A549 (cell line): ENCODE measurements around the gene NT5C. TPM values are rescaled to one million over a fixed set of nuclear protein-coding genes. Genes with fewer than 3 reads are reported as not detected.
A peak's percentile ranks its signal among the peaks of the same experiment; 100 is the strongest.

Source experiments
- ATAC-seq, 2 experiments: fragments of 200-7000 bp in 1 of 2; fragments of >200 bp in 1 of 2; cut with Nextera tagmentation in 1 of 2; cut with Tn5 transposase in 1 of 2; 3 replicates each; pipeline versions ENCODE4 v1.8.0 to v1.9.1; 2018 to 2020; ENCODE audit warnings: mild to moderate bottlenecking in 1 of 2, moderate library complexity in 1 of 2
- CTCF ChIA-PET: fragments of 300-600 bp; sonication (Branson Sonifier 250); formaldehyde crosslinking; extraction: SDS; loops from one replicate; lab custom pipeline; 2021; ENCODE audit warnings: antibody characterized with exemption, inconsistent platforms; lab: Yijun Ruan, JAX
- POLR2A ChIA-PET: fragments of 350-600 bp; formaldehyde crosslinking; extraction: SDS; loops from one replicate; lab custom pipeline; 2021; ENCODE audit warnings: antibody characterized with exemption, inconsistent platforms; lab: Yijun Ruan, JAX
- DNase-seq, 2 experiments: peaks; one replicate each; pipeline versions ENCODE4 v3.0.0 to v3.0.0-alpha.2; 2011 to 2016; ENCODE audit warnings: low read depth in 1 of 2, low spot score in 1 of 2
- FAIRE-seq: peaks from 2 replicates; lab custom pipeline; 2011; peaks lifted over from hg19 to GRCh38; lab: Jason Lieb, UNC
- H3K27ac ChIP-seq, 2 experiments: fragments of >200 bp; sonication (Bioruptor Twin); formaldehyde crosslinking; 3 replicates each; pipeline ENCODE4 v1.5.1; 2016 to 2017
- H3K4me1 ChIP-seq: fragments of >200 bp; sonication (Bioruptor Twin); formaldehyde crosslinking; 3 replicates; pipeline ENCODE4 v1.6.1; 2016
- H3K4me2 ChIP-seq: fragments of >200 bp; sonication (Bioruptor Twin); formaldehyde crosslinking; 3 replicates; pipeline ENCODE4 v1.6.1; 2016
- H3K4me3 ChIP-seq: fragments of >200 bp; sonication (Bioruptor Twin); formaldehyde crosslinking; 3 replicates; pipeline ENCODE4 v1.5.1; 2016
- H3K9me3 ChIP-seq: fragments of >200 bp; sonication (Bioruptor Twin); formaldehyde crosslinking; 3 replicates; pipeline ENCODE4 v1.6.1; 2016
- CBX2 ChIP-seq: fragments of 200-600 bp; sonication (generic); IDR thresholded peaks from 2 replicates; pipeline ENCODE4 v1.6.1; 2016; ENCODE audit warnings: low read depth, mild to moderate bottlenecking, borderline replicate concordance
- CHD2 ChIP-seq: fragments of 150-350 bp; IDR thresholded peaks from 2 replicates; pipeline ENCODE4 v1.6.1; 2014; ENCODE audit warnings: low read length; ENCODE audit not compliant: partially characterized antibody
- EHF ChIP-seq: fragments of 250-450 bp; sonication (Bioruptor Pico); IDR thresholded peaks from 2 replicates; pipeline ENCODE4 v1.5.0; 2020; ENCODE audit warnings: mild to moderate bottlenecking
- ESRRA ChIP-seq: fragments of 150-350 bp; IDR thresholded peaks from 2 replicates; pipeline ENCODE4 v1.6.1; 2014; ENCODE audit warnings: mild to moderate bottlenecking, low read length, borderline replicate concordance
- FOSL2 ChIP-seq, 2 experiments: fragments of 450-650 bp in 1 of 2; fragments of >200 bp in 1 of 2; sonication (Bioruptor Twin) in 1 of 2; formaldehyde crosslinking; IDR thresholded peaks; 2 replicates each; pipeline versions ENCODE4 v1.5.0 to v1.6.1; 2016 to 2020; ENCODE audit warnings: mild to moderate bottlenecking in 1 of 2, moderate library complexity in 1 of 2
- HOXA7 ChIP-seq: fragments of 250-450 bp; sonication (Bioruptor Pico); IDR thresholded peaks from 2 replicates; pipeline ENCODE4 v1.5.0; 2020; ENCODE audit warnings: mild to moderate bottlenecking, moderate library complexity
- HOXB13 ChIP-seq: fragments of 250-450 bp; sonication (Bioruptor Pico); IDR thresholded peaks from 2 replicates; pipeline ENCODE4 v1.5.0; 2020; ENCODE audit warnings: low read depth, mild to moderate bottlenecking, moderate library complexity
- HOXB5 ChIP-seq: fragments of 250-450 bp; sonication (Bioruptor Pico); IDR thresholded peaks from 2 replicates; pipeline ENCODE4 v1.5.0; 2020; ENCODE audit warnings: mild to moderate bottlenecking, moderate library complexity
- JUNB ChIP-seq: fragments of >200 bp; sonication (Bioruptor Twin); formaldehyde crosslinking; IDR thresholded peaks from 2 replicates; pipeline ENCODE4 v1.6.1; 2016
- KDM1A ChIP-seq: fragments of 200-600 bp; sonication (generic); IDR thresholded peaks from 2 replicates; pipeline ENCODE4 v1.6.1; 2016; ENCODE audit warnings: low read depth, mild to moderate bottlenecking
- MAFK ChIP-seq: fragments of 450-650 bp; IDR thresholded peaks from 2 replicates; pipeline ENCODE4 v1.6.1; 2014; ENCODE audit not compliant: partially characterized antibody
- NFE2L2 ChIP-seq: fragments of 150-350 bp; conservative IDR thresholded peaks from 2 replicates; pipeline ENCODE4 v1.6.1; 2014; ENCODE audit warnings: low read length
- NPAS2 ChIP-seq: fragments of 250-450 bp; sonication (Bioruptor Pico); IDR thresholded peaks from 2 replicates; pipeline ENCODE4 v1.8.0; 2022; ENCODE audit warnings: mild to moderate bottlenecking, moderate library complexity, borderline replicate concordance
- POLR2A ChIP-seq: IDR thresholded peaks from 2 replicates; pipeline ENCODE4 v1.6.1; 2012; ENCODE audit warnings: mild to moderate bottlenecking, low read length
- POLR2AphosphoS2 ChIP-seq: conservative IDR thresholded peaks from 2 replicates; pipeline ENCODE4 v1.6.1; 2012; ENCODE audit warnings: low read length, improper control_type of control experiment, inconsistent platforms
- RAD21 ChIP-seq, 2 experiments: fragments of >200 bp in 1 of 2; sonication (Bioruptor Twin) in 1 of 2; formaldehyde crosslinking in 1 of 2; IDR thresholded peaks in 1 of 2; conservative IDR thresholded peaks in 1 of 2; 2 replicates in 1 of 2; 3 replicates in 1 of 2; pipeline ENCODE4 v1.6.1; 2012 to 2018; ENCODE audit warnings: inconsistent platforms in 1 of 2
- SMC3 ChIP-seq: fragments of >200 bp; sonication (Bioruptor Twin); formaldehyde crosslinking; IDR thresholded peaks from 3 replicates; pipeline ENCODE4 v1.6.1; 2018; ENCODE audit warnings: inconsistent platforms
- SREBF2 ChIP-seq: fragments of 450-650 bp; IDR thresholded peaks from 2 replicates; pipeline ENCODE4 v1.6.1; 2014; ENCODE audit warnings: mild to moderate bottlenecking, moderate library complexity
- TP53 ChIP-seq: fragments of 250-450 bp; sonication (Bioruptor Pico); IDR thresholded peaks from 2 replicates; pipeline ENCODE4 v1.5.0; 2021; ENCODE audit warnings: mild to moderate bottlenecking, moderate library complexity
- WGBS: methylation state at CpG from one replicate; pipeline ENCODE4 v1.1.6; 2017; ENCODE audit errors: missing lambda C conversion rate; 5-methylcytosine and 5-hydroxymethylcytosine counted together
- polyA plus RNA-seq, 4 experiments: library from polyadenylated mRNA; depleted of rRNA in 3 of 4; stranded (reverse); fragments of >200 nt; fragmentation: RNase III in 1 of 4; extraction: RNeasy Plus Mini Kit Qiagen cat#74134 plus additional on column Dnase treatment in 1 of 4; gene quantifications; 2 replicates in 3 of 4; 3 replicates in 1 of 4; pipeline ENCODE4 v1.2.3, GENCODE V29; 2011 to 2017
- TF ChIP-seq, protein P1 (sequence below): fragments of 450-650 bp; IDR thresholded peaks from 2 replicates; pipeline ENCODE4 v1.6.1; 2014; ENCODE audit warnings: antibody characterized with exemption
- TF ChIP-seq, protein P2 (sequence below): IDR thresholded peaks from 2 replicates; pipeline ENCODE4 v1.6.1; 2012
- TF ChIP-seq, protein P3 (sequence below): fragments of 250-450 bp; sonication (Bioruptor Pico); IDR thresholded peaks from 2 replicates; pipeline ENCODE4 v1.5.0; 2020; ENCODE audit warnings: low read depth, mild to moderate bottlenecking, moderate library complexity

NT5C gene
- polyA plus RNA-seq, 2 of the 4 experiments (the other 2 are of a cell fraction), result 73.7 to 91.4 TPM

DNA sequence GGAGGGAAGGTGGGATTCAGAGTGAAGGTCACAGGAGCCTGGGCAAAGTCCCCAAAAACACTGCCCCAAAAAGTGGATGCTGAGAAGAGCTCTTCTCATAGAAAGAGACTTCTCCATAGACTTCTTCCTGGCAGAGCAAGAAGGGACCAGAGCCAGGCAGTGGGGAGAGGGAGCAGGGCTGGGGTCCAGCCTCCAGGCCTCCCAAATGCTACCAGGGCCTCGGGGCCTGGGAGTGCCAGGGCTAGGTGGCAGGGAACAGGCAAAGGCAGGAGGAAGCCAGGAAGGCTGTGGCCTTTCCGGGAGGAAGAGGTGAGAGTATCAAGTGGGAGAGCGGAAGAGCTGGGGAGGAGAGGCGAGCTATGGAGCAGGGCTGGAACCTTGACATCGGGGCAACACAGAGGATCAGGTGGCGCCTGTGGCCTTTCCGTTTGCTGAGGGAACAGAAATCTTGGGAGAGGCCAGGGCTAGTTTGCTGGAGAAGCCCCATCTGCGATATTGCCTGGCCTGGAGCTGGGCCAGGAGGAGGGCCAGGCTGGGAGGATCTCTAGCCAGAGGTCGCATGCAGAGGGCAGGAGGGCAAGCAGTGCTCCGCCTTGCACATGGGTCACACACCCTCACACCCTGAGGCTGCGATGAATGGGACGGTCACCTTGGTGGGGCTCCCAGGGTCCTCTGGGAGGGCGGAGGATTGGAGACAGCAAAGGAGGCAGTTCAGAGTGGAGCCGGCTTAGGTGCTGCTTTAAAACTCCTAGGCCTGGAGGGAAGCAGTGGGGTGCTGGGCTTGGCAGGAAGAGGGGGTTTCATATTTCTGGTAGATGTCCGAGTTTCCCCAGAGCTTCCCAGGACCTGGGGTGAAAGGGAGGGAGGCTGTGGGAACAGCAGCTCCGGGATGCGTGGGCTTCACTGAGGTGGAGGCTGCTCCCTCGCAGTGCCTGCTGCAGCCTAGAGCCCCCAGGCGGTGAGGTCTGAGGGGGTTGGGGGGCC, 40.4 kb downstream of the NT5C start:
- FAIRE-seq (no peak), ATAC-seq (no peak), DNase-seq (peak in 1 of 2 experiments; percentile 59)
- TF ChIP-seq EHF (CRISPR knock-in tag) (0 out of 2 replicates have a peak, but pooled peaks have one; percentile 49), NPAS2 (CRISPR knock-in tag) (no peak), MAFK (no peak), HOXB5 (CRISPR knock-in tag) (no peak), NFE2L2 (no peak), CBX2 (no peak), ESRRA (no peak), SREBF2 (no peak), TP53 (CRISPR knock-in tag) (no peak), FOSL2 (IDR thresholded peaks at IDR 0.05) (no peak), FOSL2 (CRISPR knock-in tag; IDR thresholded peaks at IDR 0.05) (no peak), HOXB13 (no peak), KDM1A (no peak), CHD2 (no peak), POLR2AphosphoS2 (no peak)
- TF ChIP-seq, protein P1, sequence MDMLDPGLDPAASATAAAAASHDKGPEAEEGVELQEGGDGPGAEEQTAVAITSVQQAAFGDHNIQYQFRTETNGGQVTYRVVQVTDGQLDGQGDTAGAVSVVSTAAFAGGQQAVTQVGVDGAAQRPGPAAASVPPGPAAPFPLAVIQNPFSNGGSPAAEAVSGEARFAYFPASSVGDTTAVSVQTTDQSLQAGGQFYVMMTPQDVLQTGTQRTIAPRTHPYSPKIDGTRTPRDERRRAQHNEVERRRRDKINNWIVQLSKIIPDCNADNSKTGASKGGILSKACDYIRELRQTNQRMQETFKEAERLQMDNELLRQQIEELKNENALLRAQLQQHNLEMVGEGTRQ, result no peak
- TF ChIP-seq, protein P2, sequence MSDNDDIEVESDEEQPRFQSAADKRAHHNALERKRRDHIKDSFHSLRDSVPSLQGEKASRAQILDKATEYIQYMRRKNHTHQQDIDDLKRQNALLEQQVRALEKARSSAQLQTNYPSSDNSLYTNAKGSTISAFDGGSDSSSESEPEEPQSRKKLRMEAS, result peak; percentile 72
- TF ChIP-seq, protein P3, sequence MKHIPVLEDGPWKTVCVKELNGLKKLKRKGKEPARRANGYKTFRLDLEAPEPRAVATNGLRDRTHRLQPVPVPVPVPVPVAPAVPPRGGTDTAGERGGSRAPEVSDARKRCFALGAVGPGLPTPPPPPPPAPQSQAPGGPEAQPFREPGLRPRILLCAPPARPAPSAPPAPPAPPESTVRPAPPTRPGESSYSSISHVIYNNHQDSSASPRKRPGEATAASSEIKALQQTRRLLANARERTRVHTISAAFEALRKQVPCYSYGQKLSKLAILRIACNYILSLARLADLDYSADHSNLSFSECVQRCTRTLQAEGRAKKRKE (CRISPR knock-in tag), result no peak
- Histone ChIP-seq H3K9me3 (no peaks in the 10 kb centered on the region), H3K27ac (peak overlapping the region; percentile 79 to 96), H3K4me3 (peak overlapping the region; percentile 25), H3K4me2 (peak overlapping the region; percentile 92), H3K4me1 (peaks cover 88% of the 10 kb centered on the region)
- 23% methylated on average over 17 of the region's 19 CpGs for WGBS
- CTCF ChIA-PET, result interaction anchor here (0.6 to 81.8 kb wide), 5 partner anchors 5 to 344 kb away, joined by 3 to 3429 read pairs (median 10); partner anchors contain the start of genes ARMC7, ATP5PD, KCTD2 and NT5C
- POLR2A ChIA-PET, result interaction anchor here (1.0 to 1.6 kb wide), 3 partner anchors 15 to 19 kb away, joined by 3 to 4 read pairs (median 3); partner anchors contain the start of gene ARMC7

DNA sequence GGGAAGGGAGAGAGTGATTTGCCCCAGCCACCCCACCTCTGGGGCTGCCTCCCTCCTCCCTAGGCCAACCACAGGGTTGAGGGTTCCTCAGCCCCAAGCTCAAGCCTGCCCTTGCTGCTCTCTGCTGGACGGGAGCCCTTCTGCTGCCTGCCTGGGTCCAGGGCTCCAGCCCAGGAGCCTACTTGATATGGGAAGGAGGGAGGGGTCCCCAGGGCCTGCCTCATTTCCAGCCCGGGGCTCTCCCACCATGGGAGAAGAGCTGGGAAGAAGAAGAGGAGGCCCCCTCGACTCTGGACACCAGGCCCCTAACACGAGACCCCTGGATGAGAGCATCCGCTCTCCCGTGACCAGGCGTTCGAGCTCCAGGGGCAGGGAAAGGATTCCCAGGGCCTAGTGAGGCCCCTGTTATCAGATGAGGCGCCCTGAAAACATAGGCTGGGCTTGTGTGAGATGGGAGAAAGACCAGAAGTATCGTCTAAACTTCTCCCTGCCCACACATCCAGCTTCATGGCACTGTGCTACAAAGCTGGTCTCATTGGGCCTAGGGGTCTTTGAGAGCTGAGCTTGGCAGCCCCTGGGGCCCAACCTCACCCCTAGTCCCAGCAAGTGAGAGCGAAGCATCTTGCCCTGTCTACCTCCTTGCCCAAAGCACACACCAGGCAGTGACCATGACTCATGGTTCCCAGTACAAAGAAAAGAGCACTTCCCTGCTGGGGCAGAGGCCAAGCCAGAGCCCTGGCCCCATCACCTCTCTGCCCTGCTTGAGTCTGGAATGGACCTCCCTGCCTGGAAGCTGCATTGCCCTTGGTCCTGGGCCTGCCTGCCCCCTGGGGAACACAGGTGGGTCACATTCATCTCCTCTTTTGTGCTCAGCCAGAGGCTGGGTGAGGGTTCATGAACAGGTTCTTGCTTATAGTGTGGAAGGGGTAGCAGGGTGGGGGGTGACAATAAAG, 42.8 kb downstream of the NT5C start:
- ATAC-seq, result peak; percentile 42 to 64
- TF ChIP-seq JUNB, result 0 out of 2 replicates have a peak, but pooled peaks have one; percentile 20
- peak; percentile 47; the same call in 1 of the 2 replicates for TF ChIP-seq POLR2A
- 0 out of 2 replicates have a peak, but pooled peaks have one; percentile 26 for TF ChIP-seq HOXA7
- TF ChIP-seq HOXB5 (CRISPR knock-in tag), result peak; percentile 11; the same call in 1 of the 2 replicates
- TF ChIP-seq, protein P3 (CRISPR knock-in tag), result no peak
- TF ChIP-seq SMC3, result no peak
- no peak for TF ChIP-seq FOSL2 (IDR thresholded peaks at IDR 0.05)
- peak; percentile 92 for TF ChIP-seq FOSL2 (CRISPR knock-in tag; IDR thresholded peaks at IDR 0.05)
- TF ChIP-seq RAD21 (conservative IDR thresholded peaks at IDR 0.05 in 1 of 2, IDR thresholded peaks at IDR 0.05 in 1 of 2), result 0 out of 5 replicates have a peak, but pooled peaks of 1 of the 2 experiments have one; percentile 4
- TF ChIP-seq, all 56 proteins: peak for 6
- peak; percentile 77 to 79 for DNase-seq
- peak overlapping the region; percentile 95 to 96 for H3K27ac ChIP-seq
- peaks cover 84% of the 10 kb centered on the region for H3K4me1 ChIP-seq
- CTCF ChIA-PET, result interaction anchor here (1.0 to 81.8 kb wide), 10 partner anchors 10 to 182 kb away, joined by 3 to 3429 read pairs (median 7); partner anchors contain the start of genes ARMC7, KCTD2, MIF4GD and NT5C
- WGBS, result 20% methylated on average over 11 of the region's 11 CpGs
- H3K4me3 ChIP-seq, result peak overlapping the region; percentile 67
- no peaks in the 10 kb centered on the region for H3K9me3 ChIP-seq
- peak; percentile 32 for FAIRE-seq
- POLR2A ChIA-PET, result interaction anchor here (0.5 to 2.8 kb wide), 18 partner anchors 8 to 414 kb away, joined by 3 to 35 read pairs (median 8); partner anchors contain the start of genes FDXR, HID1, MRPL58 and SLC25A19
- H3K4me2 ChIP-seq, result peak overlapping the region; percentile 92
